GM18861 (cell line): Measurements from ENCODE around the gene SCARB1.

Experiments used
- ATAC-seq: cut with Tn5 transposase; IDR thresholded peaks from one replicate; pipeline ENCODE4 v1.9.1; 2021; ENCODE audit not compliant: unreplicated experiment

Gene SCARB1

GRCh38 chr12:124824195-124824594 is 39.5 kb downstream of the SCARB1 start:
- ATAC-seq: no peak

- ATAC-seq: no peak
These were observed 40.2 kb downstream of the SCARB1 start for GRCh38 chr12:124823272-124823970.

- no peak for ATAC-seq
These were observed 41.4 kb downstream of the SCARB1 start for GRCh38 chr12:124822218-124822617.

- no peak for ATAC-seq
These were observed 42.1 kb downstream of the SCARB1 start for GRCh38 chr12:124821252-124822200.

- ATAC-seq: no peak
These were observed 43.5 kb downstream of the SCARB1 start for GRCh38 chr12:124820199-124820598.

- no peak for ATAC-seq
These were observed 44.1 kb downstream of the SCARB1 start for GRCh38 chr12:124819525-124819924.

GRCh38 chr12:124819080-124819479 is 44.6 kb downstream of the SCARB1 start:
- no peak for ATAC-seq

GRCh38 chr12:124817076-124818000 is 46.3 kb downstream of the SCARB1 start:
- ATAC-seq: no peak

- ATAC-seq: no peak
These were observed 47.3 kb downstream of the SCARB1 start for GRCh38 chr12:124816295-124816854.

GRCh38 chr12:124814741-124815613 is 48.7 kb downstream of the SCARB1 start:
- no peak for ATAC-seq

- ATAC-seq: no peak
These were observed 49.9 kb downstream of the SCARB1 start for GRCh38 chr12:124813782-124814181.

GRCh38 chr12:124812979-124813378 is 50.7 kb downstream of the SCARB1 start:
- no peak for ATAC-seq

- ATAC-seq: no peak
These were observed 51.3 kb downstream of the SCARB1 start for GRCh38 chr12:124812356-124812755.

GRCh38 chr12:124811633-124812032 is 52.0 kb downstream of the SCARB1 start:
- ATAC-seq: no peak

GRCh38 chr12:124809878-124810277 is 53.8 kb downstream of the SCARB1 start:
- ATAC-seq: no peak

- no peak for ATAC-seq
These were observed 54.3 kb downstream of the SCARB1 start for GRCh38 chr12:124809391-124809790.

GRCh38 chr12:124808272-124808671 is 55.4 kb downstream of the SCARB1 start:
- ATAC-seq: no peak

GRCh38 chr12:124805876-124806668 is 57.6 kb downstream of the SCARB1 start:
- ATAC-seq: no peak

- no peak for ATAC-seq
These were observed 58.6 kb downstream of the SCARB1 start for GRCh38 chr12:124805050-124805449.
